ENCODE results near the gene RMDN2.

DNA sequence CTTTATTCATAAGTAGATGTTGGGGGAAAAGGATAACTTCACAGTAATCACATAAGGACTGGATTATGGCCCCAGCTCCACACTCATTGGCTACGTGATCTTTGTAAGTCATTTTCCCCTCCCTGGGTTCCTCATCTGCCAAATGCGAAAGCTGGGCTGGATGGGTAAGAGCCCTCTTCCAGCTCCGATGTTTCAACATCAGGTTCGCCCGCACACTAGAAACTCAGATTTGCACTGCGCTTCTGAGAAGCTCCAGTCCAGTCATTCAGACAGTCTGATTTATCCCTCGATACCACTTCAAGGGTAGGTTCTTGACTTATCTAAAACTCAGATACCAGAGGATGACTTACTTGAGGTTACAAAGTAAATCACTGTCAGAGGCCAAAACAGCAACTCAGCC, 31.0 kb upstream of the RMDN2 start:
- TF ChIP-seq ZNF621 (tag by site-specific recombination; IDR thresholded peaks at IDR 0.05) (no peak), PBX3 (CRISPR knock-in tag; IDR thresholded peaks at IDR 0.05) (no peak), ZNF629 (tag by site-specific recombination; IDR thresholded peaks at IDR 0.05) (no peak), MYNN (tag by site-specific recombination; IDR thresholded peaks at IDR 0.05; ENCODE audit: borderline replicate concordance) (no peak), ZNF660 (tag by site-specific recombination; IDR thresholded peaks at IDR 0.05) (no peak), CTCF (tag by site-specific recombination; IDR thresholded peaks at IDR 0.05) (no peak), ZNF792 (tag by site-specific recombination; IDR thresholded peaks at IDR 0.05) (no peak), ZNF558 (tag by site-specific recombination; IDR thresholded peaks at IDR 0.05) (no peak), ZNF501 (tag by site-specific recombination; IDR thresholded peaks at IDR 0.05) (no peak)

Measured in HEK293 (cell line).